Measurements from ENCODE around the gene SCN4A. TPM values are rescaled to one million over a fixed set of nuclear protein-coding genes. Genes with fewer than 3 reads are reported as not detected.
A peak's percentile ranks its signal among the peaks of the same experiment; 100 is the strongest.

The SCN4A gene
- total and polyA plus RNA-seq, 4 experiments from 2014 or later = 0.17 to 0.30 TPM; not detected in 2

DNA sequence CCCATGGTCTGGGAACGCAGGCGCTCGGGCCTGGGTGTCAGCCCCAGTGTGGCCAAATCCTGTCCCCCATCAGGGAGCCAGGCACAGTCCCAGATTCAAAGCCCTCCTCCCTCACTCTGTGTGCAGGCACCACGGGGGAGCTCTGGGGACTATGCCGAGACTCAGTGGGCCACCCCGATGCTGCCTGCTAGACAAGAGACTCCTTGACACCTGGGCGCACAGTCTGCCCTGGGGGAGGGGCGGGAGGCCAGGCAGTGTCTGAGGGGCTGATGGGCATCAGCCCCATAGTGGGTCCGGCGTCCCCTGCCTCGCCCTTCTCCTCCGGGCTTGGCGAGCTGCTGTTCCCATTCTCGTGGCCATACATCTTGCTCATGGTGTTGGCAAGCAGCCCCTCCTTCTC, 32.1 kb downstream of the SCN4A start:
- intact Hi-C loops (cut with micrococcal nuclease) = no loop called here
- ChIA-PET POLR2A (ENCODE audit: partially characterized antibody) (no interaction called here), CTCF (ENCODE audit: partially characterized antibody) (interaction anchor here (0.9 kb wide), 1 partner anchor 80 kb away, joined by 3 read pairs; the partner anchor contains the start of gene ICAM2)
- Mint-ChIP-seq H3K4me1 (peaks cover 7 to 26% (median 12%) of the 10 kb centered on the region in 4 donors), H3K27ac (no peak overlapping the region), H3K9me3 (no peaks in the 10 kb centered on the region), H3K4me3 (no peak overlapping the region), H3K36me3 (no peaks in the 10 kb centered on the region), H3K27me3 (no peaks in the 10 kb centered on the region)
- DNase-seq = no peak
- Histone ChIP-seq H3K27ac (ENCODE audit: low read depth, low read length) (no peak overlapping the region), H3K4me3 (ENCODE audit: low read length in 2 of 2) (no peak overlapping the region), H3K4me1 (ENCODE audit: insufficient read depth, low read length) (peaks cover 6% of the 10 kb centered on the region), H3K36me3 (ENCODE audit: insufficient read depth, low read length) (no peaks in the 10 kb centered on the region), H3K9me3 (ENCODE audit: control insufficient read depth in 1 of 2, low read length in 2 of 2) (no peaks in the 10 kb centered on the region), H3K27me3 (ENCODE audit: insufficient read depth, low read length) (no peaks in the 10 kb centered on the region)

DNA sequence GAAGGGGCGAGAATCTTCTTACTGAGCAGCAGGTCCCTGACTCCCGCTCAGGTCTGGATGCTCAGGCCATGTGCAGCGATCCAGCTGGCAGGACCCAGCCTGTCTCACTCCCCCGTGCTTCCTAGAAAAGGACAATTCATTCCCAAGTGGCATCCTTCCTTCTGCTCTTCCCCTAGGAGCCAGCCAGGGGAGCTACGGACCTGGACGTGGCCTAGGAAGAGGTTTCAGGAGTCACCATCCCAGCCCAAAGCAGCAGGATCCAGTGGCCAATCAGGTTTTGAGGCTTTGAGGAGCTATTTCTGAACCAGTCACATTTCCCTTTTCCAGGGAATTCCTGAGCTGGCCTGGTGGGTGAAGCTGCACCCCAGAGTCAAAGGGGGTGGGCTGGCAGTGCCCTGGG, 32.8 kb downstream of the SCN4A start:
- Histone ChIP-seq H3K36me3 (ENCODE audit: insufficient read depth, low read length) (no peaks in the 10 kb centered on the region), H3K27me3 (ENCODE audit: insufficient read depth, low read length) (no peaks in the 10 kb centered on the region), H3K4me3 (ENCODE audit: low read length in 2 of 2) (no peak overlapping the region), H3K9me3 (ENCODE audit: control insufficient read depth in 1 of 2, low read length in 2 of 2) (no peaks in the 10 kb centered on the region), H3K27ac (ENCODE audit: low read depth, low read length) (no peak overlapping the region), H3K4me1 (ENCODE audit: insufficient read depth, low read length) (no peaks in the 10 kb centered on the region)
- Mint-ChIP-seq H3K27me3 (no peaks in the 10 kb centered on the region), H3K4me3 (no peak overlapping the region), H3K4me1 (peaks cover 6 to 19% (median 8%) of the 10 kb centered on the region in 4 donors), H3K36me3 (no peaks in the 10 kb centered on the region), H3K9me3 (no peaks in the 10 kb centered on the region), H3K27ac (peak overlapping the region in 1 of 7 donors; percentile 7)
- DNase-seq = no peak
- POLR2A ChIA-PET (ENCODE audit: partially characterized antibody) = no interaction called here
- intact Hi-C loops (cut with micrococcal nuclease) = no loop called here
- CTCF ChIA-PET (ENCODE audit: partially characterized antibody) = interaction anchor here (0.9 to 1.1 kb wide), 3 partner anchors 11 to 81 kb away, joined by 3 to 4 read pairs (median 3); partner anchors contain the start of gene ICAM2

GRCh38 chr17:63939401-63939800, 33.3 kb downstream of the SCN4A start:
- DNase-seq = no peak
- intact Hi-C loops (cut with micrococcal nuclease) = no loop called here
- Histone ChIP-seq H3K36me3 (ENCODE audit: insufficient read depth, low read length) (no peaks in the 10 kb centered on the region), H3K27me3 (ENCODE audit: insufficient read depth, low read length) (no peaks in the 10 kb centered on the region), H3K27ac (ENCODE audit: low read depth, low read length) (no peak overlapping the region), H3K4me3 (ENCODE audit: low read length in 2 of 2) (no peak overlapping the region), H3K9me3 (ENCODE audit: control insufficient read depth in 1 of 2, low read length in 2 of 2) (no peaks in the 10 kb centered on the region), H3K4me1 (ENCODE audit: insufficient read depth, low read length) (no peaks in the 10 kb centered on the region)
- H3K36me3 Mint-ChIP-seq = no peaks in the 10 kb centered on the region
- peak overlapping the region in 2 of 7 donors; percentile 7 to 60 for H3K27ac Mint-ChIP-seq
- ChIA-PET POLR2A (ENCODE audit: partially characterized antibody) (no interaction called here), CTCF (ENCODE audit: partially characterized antibody) (interaction anchor here (0.9 to 1.1 kb wide), 3 partner anchors 11 to 81 kb away, joined by 3 to 4 read pairs (median 3); partner anchors contain the start of gene ICAM2)
- no peaks in the 10 kb centered on the region for H3K9me3 Mint-ChIP-seq
- peaks cover 6 to 19% (median 8%) of the 10 kb centered on the region in 4 donors for H3K4me1 Mint-ChIP-seq
- no peak overlapping the region for H3K4me3 Mint-ChIP-seq
- no peaks in the 10 kb centered on the region for H3K27me3 Mint-ChIP-seq

- Mint-ChIP-seq H3K9me3 (no peaks in the 10 kb centered on the region), H3K4me1 (peaks cover 5 to 23% (median 13%) of the 10 kb centered on the region in 4 donors), H3K4me3 (no peak overlapping the region), H3K27ac (no peak overlapping the region), H3K27me3 (no peaks in the 10 kb centered on the region), H3K36me3 (no peaks in the 10 kb centered on the region)
- ChIA-PET POLR2A (ENCODE audit: partially characterized antibody) (interaction anchor here (1.0 to 1.6 kb wide), 2 partner anchors 8 kb away, joined by 3 to 5 read pairs; no protein-coding TSS in a partner anchor), CTCF (ENCODE audit: partially characterized antibody) (interaction anchor here (2.3 kb wide), 1 partner anchor 8 kb away, joined by 14 read pairs; no protein-coding TSS in a partner anchor)
- Histone ChIP-seq H3K27me3 (ENCODE audit: insufficient read depth, low read length) (no peaks in the 10 kb centered on the region), H3K9me3 (ENCODE audit: control insufficient read depth in 1 of 2, low read length in 2 of 2) (no peaks in the 10 kb centered on the region), H3K27ac (ENCODE audit: low read depth, low read length) (no peak overlapping the region), H3K36me3 (ENCODE audit: insufficient read depth, low read length) (no peaks in the 10 kb centered on the region), H3K4me3 (ENCODE audit: low read length in 2 of 2) (no peak overlapping the region), H3K4me1 (ENCODE audit: insufficient read depth, low read length) (peaks cover 3% of the 10 kb centered on the region)
- intact Hi-C loops (cut with micrococcal nuclease) = no loop called here
- no peak for DNase-seq
These were observed 34.8 kb downstream of the SCN4A start for GRCh38 chr17:63937920-63938319.

DNA sequence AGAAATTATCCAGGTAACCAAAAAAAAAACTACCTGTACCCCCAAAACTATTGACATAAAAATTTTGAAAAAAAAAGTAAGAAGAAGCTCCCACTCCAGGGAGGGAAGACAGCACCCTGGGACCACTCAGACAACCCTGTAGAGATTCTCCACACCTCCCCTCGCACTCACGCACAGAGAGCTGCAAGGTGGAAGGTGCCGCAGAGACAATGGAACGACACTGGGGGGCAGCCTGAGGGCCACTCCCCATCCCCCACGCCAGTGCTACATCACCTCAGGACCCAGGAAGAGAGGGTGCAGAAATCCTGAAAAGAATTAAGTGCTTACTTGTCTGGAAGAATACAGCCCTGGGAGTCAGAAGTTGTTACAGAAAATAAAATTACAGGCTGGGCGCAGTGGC, 35.4 kb downstream of the SCN4A start:
- no peaks in the 10 kb centered on the region for H3K36me3 Mint-ChIP-seq
- peak overlapping the region in 1 of 7 donors; percentile 62 for H3K27ac Mint-ChIP-seq
- no peak overlapping the region for H3K4me3 Mint-ChIP-seq
- H3K4me1 Mint-ChIP-seq = peaks cover 5 to 24% (median 18%) of the 10 kb centered on the region in 4 donors
- intact Hi-C loops (cut with micrococcal nuclease) = no loop called here
- ChIA-PET CTCF (ENCODE audit: partially characterized antibody) (interaction anchor here (0.6 to 2.3 kb wide), 3 partner anchors 9 to 320 kb away, joined by 3 to 14 read pairs (median 3); no protein-coding TSS in a partner anchor), POLR2A (ENCODE audit: partially characterized antibody) (interaction anchor here (1.6 kb wide), 1 partner anchor 9 kb away, joined by 5 read pairs; no protein-coding TSS in a partner anchor)
- Histone ChIP-seq H3K27me3 (ENCODE audit: insufficient read depth, low read length) (no peaks in the 10 kb centered on the region), H3K36me3 (ENCODE audit: insufficient read depth, low read length) (no peaks in the 10 kb centered on the region), H3K4me3 (ENCODE audit: low read length in 2 of 2) (no peak overlapping the region), H3K27ac (ENCODE audit: low read depth, low read length) (no peak overlapping the region), H3K9me3 (ENCODE audit: control insufficient read depth in 1 of 2, low read length in 2 of 2) (no peaks in the 10 kb centered on the region), H3K4me1 (ENCODE audit: insufficient read depth, low read length) (peaks cover 9% of the 10 kb centered on the region)
- no peaks in the 10 kb centered on the region for H3K9me3 Mint-ChIP-seq
- DNase-seq = no peak
- no peaks in the 10 kb centered on the region for H3K27me3 Mint-ChIP-seq

DNA sequence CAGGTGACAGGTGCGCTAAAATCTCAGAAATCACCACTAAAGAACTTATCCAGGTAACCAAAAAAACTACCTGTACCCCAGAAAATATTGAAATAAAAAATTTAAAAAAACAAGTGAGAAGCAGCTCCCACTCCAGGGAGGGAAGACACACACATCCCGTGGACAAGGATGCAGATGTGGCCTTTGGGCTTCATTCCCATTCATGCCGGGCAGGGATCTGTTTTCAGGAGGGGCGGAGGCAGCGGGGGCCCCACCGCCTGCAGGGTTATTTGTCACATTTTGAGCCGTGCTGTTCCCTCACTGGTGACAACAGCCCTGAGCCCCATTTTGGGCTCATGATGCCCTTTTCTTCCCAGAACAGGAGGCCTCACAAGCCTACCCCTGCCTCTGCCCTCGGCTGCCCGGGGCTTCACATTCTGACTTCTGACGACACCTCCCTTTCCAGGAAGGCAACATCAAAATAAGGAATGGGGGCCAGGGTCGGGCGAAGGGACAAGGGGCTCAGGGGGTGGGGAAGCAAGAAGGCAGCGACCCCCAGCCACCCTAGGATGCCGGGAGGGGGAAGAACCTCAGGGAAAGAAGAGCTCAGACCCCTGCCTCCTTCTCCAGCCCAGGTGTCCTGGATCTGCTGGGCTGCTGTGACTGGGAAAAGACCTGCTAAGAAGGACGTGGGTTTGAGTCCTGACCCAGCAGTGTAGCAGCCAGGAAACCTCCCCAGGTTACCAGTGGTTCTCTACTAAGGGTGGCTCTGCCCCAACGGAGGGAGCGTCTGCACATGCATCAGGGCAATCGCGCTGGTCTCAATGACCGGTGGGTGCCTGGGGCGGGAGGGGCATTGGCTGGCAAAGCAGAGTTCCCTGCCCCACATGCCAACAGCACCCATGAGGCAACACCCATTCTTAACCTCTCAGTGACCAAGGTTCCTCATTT, 38.3 kb downstream of the SCN4A start:
- Mint-ChIP-seq H3K4me1 (peaks cover 11 to 42% (median 31%) of the 10 kb centered on the region in 4 donors), H3K9me3 (no peaks in the 10 kb centered on the region), H3K36me3 (peaks cover 0 to 8% of the 10 kb centered on the region in 2 donors), H3K27me3 (no peaks in the 10 kb centered on the region), H3K4me3 (peak overlapping the region in 2 of 8 donors; percentile 29), H3K27ac (no peak overlapping the region)
- intact Hi-C loops (cut with micrococcal nuclease) = no loop called here
- H3K4me1 ChIP-seq (ENCODE audit: insufficient read depth, low read length) = peaks cover 25% of the 10 kb centered on the region
- no peak overlapping the region for H3K27ac ChIP-seq (ENCODE audit: low read depth, low read length)
- H3K27me3 ChIP-seq (ENCODE audit: insufficient read depth, low read length) = no peaks in the 10 kb centered on the region
- peaks cover 9% of the 10 kb centered on the region for H3K36me3 ChIP-seq (ENCODE audit: insufficient read depth, low read length)
- no peak overlapping the region for H3K4me3 ChIP-seq (ENCODE audit: low read length in 2 of 2)
- no peak for DNase-seq
- CTCF ChIA-PET (ENCODE audit: partially characterized antibody) = interaction anchor here (1.1 to 3.2 kb wide), 5 partner anchors 12 to 199 kb away, joined by 3 to 28 read pairs (median 4); no protein-coding TSS in a partner anchor
- no peaks in the 10 kb centered on the region for H3K9me3 ChIP-seq (ENCODE audit: control insufficient read depth in 1 of 2, low read length in 2 of 2)
- POLR2A ChIA-PET (ENCODE audit: partially characterized antibody) = interaction anchor here (1.1 kb wide), 1 partner anchor 45 kb away, joined by 3 read pairs; no protein-coding TSS in a partner anchor

GRCh38 chr17:63933598-63933997, 39.1 kb downstream of the SCN4A start:
- no peaks in the 10 kb centered on the region for H3K27me3 ChIP-seq (ENCODE audit: insufficient read depth, low read length)
- POLR2A ChIA-PET (ENCODE audit: partially characterized antibody) = interaction anchor here (3.1 to 4.2 kb wide), 2 partner anchors 87 to 213 kb away, joined by 23 to 34 read pairs; partner anchors contain the start of gene ICAM2
- Mint-ChIP-seq H3K27me3 (no peaks in the 10 kb centered on the region), H3K27ac (no peak overlapping the region), H3K36me3 (peaks cover 0 to 10% of the 10 kb centered on the region in 2 donors), H3K4me3 (peak overlapping the region in 3 of 8 donors; percentile 27 to 59 (median 29)), H3K4me1 (peaks cover 7 to 33% (median 24%) of the 10 kb centered on the region in 4 donors), H3K9me3 (no peaks in the 10 kb centered on the region)
- H3K4me1 ChIP-seq (ENCODE audit: insufficient read depth, low read length) = peaks cover 25% of the 10 kb centered on the region
- CTCF ChIA-PET (ENCODE audit: partially characterized antibody) = interaction anchor here (0.6 to 3.2 kb wide), 4 partner anchors 13 to 201 kb away, joined by 3 to 28 read pairs (median 4); no protein-coding TSS in a partner anchor
- no peak overlapping the region for H3K27ac ChIP-seq (ENCODE audit: low read depth, low read length)
- H3K4me3 ChIP-seq (ENCODE audit: low read length in 2 of 2) = no peak overlapping the region
- H3K9me3 ChIP-seq (ENCODE audit: control insufficient read depth in 1 of 2, low read length in 2 of 2) = no peaks in the 10 kb centered on the region
- intact Hi-C loops (cut with micrococcal nuclease) = no loop called here
- DNase-seq = no peak
- peaks cover 16% of the 10 kb centered on the region for H3K36me3 ChIP-seq (ENCODE audit: insufficient read depth, low read length)

Data from CD4-positive, alpha-beta memory T cell (primary cell).